Fibroblast of pulmonary artery (primary cell): ENCODE results near the gene PPP1R13B.
A peak's percentile ranks its signal among the peaks of the same experiment; 100 is the strongest.
"Not testable (repeated sequence)": the region's sequence is repeated elsewhere in the genome, so short reads cannot be mapped to it uniquely, and the experiment has no call there.

Source experiments
- DNase-seq: peaks from one replicate; pipeline ENCODE4 v3.0.0-alpha.2; 2010; ENCODE audit warnings: low read depth
- H3K4me3 ChIP-seq: replicated peaks from 2 replicates; pipeline ENCODE4 v1.5.1; 2011; ENCODE audit warnings: low read depth, mild to moderate bottlenecking, control low read depth, low read length, moderate library complexity
- TF ChIP-seq, protein P1 (sequence below): IDR thresholded peaks from 2 replicates; pipeline ENCODE4 v1.5.1; 2011; ENCODE audit warnings: mild to moderate bottlenecking, control low read depth, low read length, inconsistent platforms; ENCODE audit errors: missing control alignments

Gene PPP1R13B

DNA sequence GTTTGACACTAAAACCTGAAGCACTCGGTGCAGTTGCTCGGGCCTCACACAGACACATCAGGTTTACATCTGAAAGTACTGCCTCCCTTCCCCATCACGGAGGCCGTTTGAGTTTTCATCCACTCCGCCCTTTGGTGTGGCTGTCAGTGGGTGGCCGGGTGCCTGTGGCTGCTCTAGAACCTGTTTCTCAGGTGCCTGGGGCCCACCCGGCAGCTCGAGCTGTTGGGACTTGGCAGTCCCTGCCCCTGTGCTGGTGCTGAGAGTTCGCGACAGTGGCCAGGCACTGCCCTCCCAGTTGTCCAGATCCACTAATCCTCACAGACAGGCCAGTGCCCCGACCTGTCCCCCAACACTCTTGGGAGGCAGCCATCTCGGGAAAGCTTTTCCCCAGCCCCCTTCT, 154.5 kb downstream of the PPP1R13B start:
- no peak for DNase-seq
- no peak overlapping the region for H3K4me3 ChIP-seq

DNA sequence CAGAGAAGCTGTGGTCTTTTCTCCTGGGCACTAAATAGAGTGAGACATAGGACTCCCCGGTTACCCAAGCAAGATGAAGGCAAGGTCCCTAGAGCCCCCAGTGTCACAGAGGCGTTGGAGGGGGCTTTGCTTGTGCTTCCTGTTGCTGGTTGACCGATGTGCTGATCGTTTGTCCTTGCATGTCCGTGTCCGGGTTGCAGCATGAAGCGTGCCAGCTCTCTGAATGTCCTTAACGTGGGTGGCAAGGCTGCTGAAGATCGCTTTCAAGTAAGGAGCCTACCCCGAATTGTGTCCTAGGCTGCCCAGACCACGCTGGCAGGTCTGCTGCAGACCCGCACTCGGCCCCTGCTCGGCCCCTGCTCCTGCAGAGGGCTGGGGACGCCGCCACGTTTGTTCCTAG, 155.2 kb downstream of the PPP1R13B start:
- H3K4me3 ChIP-seq: no peak overlapping the region
- no peak for DNase-seq
- TF ChIP-seq, protein P1, sequence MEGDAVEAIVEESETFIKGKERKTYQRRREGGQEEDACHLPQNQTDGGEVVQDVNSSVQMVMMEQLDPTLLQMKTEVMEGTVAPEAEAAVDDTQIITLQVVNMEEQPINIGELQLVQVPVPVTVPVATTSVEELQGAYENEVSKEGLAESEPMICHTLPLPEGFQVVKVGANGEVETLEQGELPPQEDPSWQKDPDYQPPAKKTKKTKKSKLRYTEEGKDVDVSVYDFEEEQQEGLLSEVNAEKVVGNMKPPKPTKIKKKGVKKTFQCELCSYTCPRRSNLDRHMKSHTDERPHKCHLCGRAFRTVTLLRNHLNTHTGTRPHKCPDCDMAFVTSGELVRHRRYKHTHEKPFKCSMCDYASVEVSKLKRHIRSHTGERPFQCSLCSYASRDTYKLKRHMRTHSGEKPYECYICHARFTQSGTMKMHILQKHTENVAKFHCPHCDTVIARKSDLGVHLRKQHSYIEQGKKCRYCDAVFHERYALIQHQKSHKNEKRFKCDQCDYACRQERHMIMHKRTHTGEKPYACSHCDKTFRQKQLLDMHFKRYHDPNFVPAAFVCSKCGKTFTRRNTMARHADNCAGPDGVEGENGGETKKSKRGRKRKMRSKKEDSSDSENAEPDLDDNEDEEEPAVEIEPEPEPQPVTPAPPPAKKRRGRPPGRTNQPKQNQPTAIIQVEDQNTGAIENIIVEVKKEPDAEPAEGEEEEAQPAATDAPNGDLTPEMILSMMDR: no peak

More for the DNA sequence above, 154.5 kb downstream of the PPP1R13B start:
- TF ChIP-seq, protein P1: no peak

DNA sequence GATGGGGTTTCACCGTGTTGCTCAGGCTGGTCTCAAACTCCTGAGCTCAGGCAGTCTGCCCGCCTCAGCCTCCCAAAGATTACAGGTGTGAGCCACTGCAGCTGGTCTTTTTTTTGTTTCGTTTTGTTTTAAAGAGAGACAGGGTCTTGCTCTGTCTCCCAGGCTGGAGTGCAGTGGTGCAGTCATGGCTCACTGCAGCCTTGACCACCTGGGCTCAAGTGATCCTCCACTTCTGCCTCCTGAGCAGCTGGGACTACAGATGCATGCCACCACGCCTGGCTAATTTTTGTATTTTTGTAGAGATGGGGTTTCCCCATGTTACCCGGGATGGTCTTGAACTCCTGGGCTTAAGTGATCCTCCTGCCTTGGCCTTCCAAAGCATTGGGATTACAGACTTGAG, 155.7 kb downstream of the PPP1R13B start:
- H3K4me3 ChIP-seq, DNase-seq: not testable (repeated sequence)

DNA sequence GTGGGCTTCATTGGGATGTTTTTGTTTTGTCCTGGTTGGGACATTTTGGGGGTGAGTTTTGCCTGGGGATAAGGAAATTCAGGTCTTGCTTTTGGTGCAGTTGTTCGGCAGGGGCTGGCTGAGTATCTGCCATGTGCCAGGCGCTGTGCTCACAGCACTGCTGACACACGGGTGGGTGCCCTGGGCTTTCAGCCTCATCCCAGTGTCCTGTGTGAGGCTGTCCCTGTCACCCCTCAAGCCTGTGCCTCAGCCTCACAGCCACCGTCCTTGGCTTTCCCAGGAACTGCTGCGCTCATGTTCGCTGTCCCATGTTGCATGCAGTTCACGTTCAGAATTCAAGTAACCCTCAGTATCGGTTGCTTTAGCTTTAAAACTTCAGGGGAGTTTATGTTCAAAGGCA, 157.0 kb downstream of the PPP1R13B start:
- TF ChIP-seq, protein P1: no peak
- no peak overlapping the region for H3K4me3 ChIP-seq
- DNase-seq: no peak

DNA sequence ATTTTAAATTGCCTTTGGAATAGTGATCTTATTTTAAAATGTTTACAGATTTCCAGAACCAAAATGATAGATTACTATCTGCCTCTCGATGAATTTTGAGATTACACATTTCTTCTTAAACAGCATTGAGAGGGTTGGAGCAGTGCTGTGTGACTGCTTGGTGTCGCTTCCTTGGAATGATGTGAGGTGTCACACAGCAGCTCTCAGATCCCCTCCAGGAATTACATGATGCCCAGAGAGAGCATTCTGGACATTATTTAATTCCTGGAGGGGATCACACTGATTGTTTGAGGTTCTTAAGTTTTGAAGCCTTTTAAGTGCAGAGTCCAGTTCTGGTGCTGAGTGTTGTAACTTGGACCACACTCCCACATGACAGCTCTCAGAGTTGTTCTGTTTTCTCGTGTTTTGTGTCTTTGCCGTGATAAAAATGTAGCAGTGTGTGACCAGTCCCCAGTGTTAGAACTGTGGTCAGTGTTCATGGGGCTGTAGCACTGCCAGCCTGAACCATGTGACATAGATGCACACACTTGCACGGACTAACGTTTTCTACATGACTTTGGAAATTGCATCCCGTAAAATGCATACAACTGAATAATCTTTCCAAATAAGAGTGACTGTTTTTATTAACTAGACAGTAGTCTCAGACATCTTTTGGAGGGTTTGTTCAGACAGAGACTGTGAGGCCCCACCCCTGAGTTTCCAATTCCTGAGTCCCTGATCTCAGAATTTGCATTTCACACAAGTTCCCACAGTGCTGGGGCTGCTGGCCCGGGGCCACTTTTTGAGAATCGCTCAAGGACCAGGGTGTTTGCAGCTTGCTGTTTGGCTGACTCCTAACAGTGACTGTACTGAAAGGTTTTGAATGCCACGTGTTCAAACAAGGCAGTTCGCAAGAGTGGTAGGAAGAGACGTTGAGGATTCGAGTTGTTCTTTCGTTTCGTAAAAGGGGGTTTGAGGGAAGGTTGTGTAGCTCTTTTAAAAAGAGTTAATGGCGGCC, 158.2 kb downstream of the PPP1R13B start:
- TF ChIP-seq, protein P1: no peak
- peak; percentile 39 for DNase-seq
- no peak overlapping the region for H3K4me3 ChIP-seq

DNA sequence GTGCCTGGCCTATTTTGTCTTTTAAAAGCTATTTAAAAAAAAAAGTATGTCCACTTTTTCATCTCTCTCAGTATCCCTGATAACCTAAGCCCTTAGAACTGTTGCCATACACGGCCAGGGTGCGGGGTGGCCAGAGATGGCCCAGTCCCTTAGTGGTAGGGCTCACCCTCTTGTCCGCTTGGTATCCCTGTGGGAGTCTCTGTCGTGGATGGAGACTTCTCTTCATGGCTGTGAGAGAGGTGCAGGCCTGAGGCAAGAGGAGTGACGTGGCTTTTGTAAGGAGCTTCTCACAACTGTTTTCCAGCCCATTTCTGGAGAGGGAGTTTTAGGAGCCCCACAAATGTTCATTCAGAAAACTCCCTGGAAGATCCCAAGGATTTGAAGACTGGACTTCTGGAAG, 158.9 kb downstream of the PPP1R13B start:
- DNase-seq: no peak
- TF ChIP-seq, protein P1: no peak

DNA sequence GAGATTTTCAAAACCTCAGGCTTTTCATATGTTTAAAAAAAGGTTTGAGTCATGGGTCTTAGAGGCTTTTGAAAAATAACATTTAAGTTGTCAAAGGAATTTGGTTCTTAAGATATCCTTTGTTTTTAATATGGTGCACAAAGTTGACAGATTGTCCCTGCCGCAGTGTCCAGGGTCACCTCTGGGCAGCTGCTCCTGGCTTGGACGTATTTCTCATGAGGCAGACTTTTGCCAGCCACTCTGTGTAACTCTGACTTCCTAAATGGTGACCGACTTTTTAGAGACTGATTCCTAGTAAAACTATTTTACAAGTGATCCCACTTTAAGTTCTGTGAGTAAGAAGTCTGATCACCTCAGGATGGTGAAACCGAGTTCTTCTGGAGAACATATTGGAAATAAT, 159.7 kb downstream of the PPP1R13B start:
- no peak for DNase-seq
- TF ChIP-seq, protein P1: no peak
- H3K4me3 ChIP-seq: no peak overlapping the region

More for the DNA sequence above, 158.9 kb downstream of the PPP1R13B start:
- no peak overlapping the region for H3K4me3 ChIP-seq
